Measurements from ENCODE around the gene CHMP5. TPM values are rescaled to one million over a fixed set of nuclear protein-coding genes. Genes with fewer than 3 reads are reported as not detected.

Gene CHMP5
- total and polyA plus RNA-seq, 7 donors, result 54.6 to 307 (median 79.6) TPM

- TF ChIP-seq EP300 (IDR thresholded peaks at IDR 0.05) (no peak), POLR2A (IDR thresholded peaks at IDR 0.05) (no peak), POLR2AphosphoS5 (IDR thresholded peaks at IDR 0.05) (no peak), CTCF (IDR thresholded peaks at IDR 0.05) (no peak)
- Histone ChIP-seq H3K27me3 (no peaks in the 10 kb centered on the region), H3K36me3 (peaks cover 14 to 89% (median 27%) of the 10 kb centered on the region in 4 donors), H3K9me3 (no peaks in the 10 kb centered on the region), H3K27ac (no peak overlapping the region), H3K4me3 (no peak overlapping the region), H3K4me1 (peaks cover 0 to 26% (median 13%) of the 10 kb centered on the region in 4 donors)
- intact Hi-C loops (cut with DNase I), result no loop called here
- WGBS, 2 donors, result 97% methylated on average over 3 of the region's 3 CpGs
- DNase-seq, result no peak
Observed at GRCh38 chr9:33270146-33270545, 5.3 kb downstream of the CHMP5 start.

GRCh38 chr9:33272061-33272460 is 7.2 kb downstream of the CHMP5 start:
- Histone ChIP-seq H3K27me3 (no peaks in the 10 kb centered on the region), H3K9me3 (no peaks in the 10 kb centered on the region), H3K27ac (no peak overlapping the region), H3K36me3 (peaks cover 11 to 99% (median 35%) of the 10 kb centered on the region in 4 donors), H3K4me1 (peaks cover 0 to 7% (median 0%) of the 10 kb centered on the region in 4 donors), H3K4me3 (no peak overlapping the region)
- 17 to 85% methylated on average over 1 of the region's 1 CpG for WGBS, 2 donors
- intact Hi-C loops (cut with DNase I), result no loop called here
- no peak for DNase-seq
- TF ChIP-seq POLR2AphosphoS5 (IDR thresholded peaks at IDR 0.05) (no peak), POLR2A (IDR thresholded peaks at IDR 0.05) (no peak), CTCF (IDR thresholded peaks at IDR 0.05) (no peak), EP300 (IDR thresholded peaks at IDR 0.05) (no peak)

GRCh38 chr9:33273266-33273971 is 8.6 kb downstream of the CHMP5 start:
- 58 to 77% methylated on average over 3 of the region's 3 CpGs for WGBS, 2 donors
- TF ChIP-seq EP300 (IDR thresholded peaks at IDR 0.05) (no peak), POLR2AphosphoS5 (IDR thresholded peaks at IDR 0.05) (no peak), POLR2A (IDR thresholded peaks at IDR 0.05) (no peak), CTCF (IDR thresholded peaks at IDR 0.05) (no peak)
- intact Hi-C loops (cut with DNase I), result no loop called here

GRCh38 chr9:33273972-33274328 is 9.1 kb downstream of the CHMP5 start:
- intact Hi-C loops (cut with DNase I), result no loop called here
- Histone ChIP-seq H3K36me3 (peaks cover 23 to 99% (median 48%) of the 10 kb centered on the region in 4 donors), H3K27me3 (no peaks in the 10 kb centered on the region), H3K27ac (no peak overlapping the region), H3K4me3 (no peak overlapping the region), H3K4me1 (no peaks in the 10 kb centered on the region), H3K9me3 (no peaks in the 10 kb centered on the region)
- DNase-seq, result no peak
- no peak for TF ChIP-seq POLR2A (IDR thresholded peaks at IDR 0.05)
- no peak for TF ChIP-seq CTCF (IDR thresholded peaks at IDR 0.05)
- TF ChIP-seq POLR2AphosphoS5 (IDR thresholded peaks at IDR 0.05), result no peak
- TF ChIP-seq EP300 (IDR thresholded peaks at IDR 0.05), result no peak
- WGBS, 2 donors, result 67 to 97% methylated on average over 2 of the region's 2 CpGs

More at GRCh38 chr9:33273266-33273971, 8.6 kb downstream of the CHMP5 start:
- Histone ChIP-seq H3K27me3 (no peaks in the 10 kb centered on the region), H3K4me1 (no peaks in the 10 kb centered on the region), H3K36me3 (peaks cover 18 to 99% (median 46%) of the 10 kb centered on the region in 4 donors), H3K9me3 (no peaks in the 10 kb centered on the region), H3K4me3 (no peak overlapping the region), H3K27ac (no peak overlapping the region)
- DNase-seq, result no peak

Measured in sigmoid colon (tissue), 7 donors.